ENCODE measurements around the gene C17orf107. TPM values are rescaled to one million over a fixed set of nuclear protein-coding genes. Genes with fewer than 3 reads are reported as not detected.

Gene C17orf107
- total RNA-seq, 1 experiment from 2014 or later, result 2.4 TPM

GRCh38 chr17:4858882-4859260, 40.5 kb upstream of the C17orf107 start:
- H3K27ac ChIP-seq (ENCODE audit: low read length), result no peak overlapping the region
- in situ Hi-C loops (cut with HindIII; ENCODE audit: low pct_unique_long_range_greater_than_20kb, low sequenced_read_pairs) (no loop called here), intact Hi-C loops (cut with micrococcal nuclease; ENCODE audit: unreplicated experiment) (no loop called here)
- no peak for DNase-seq (ENCODE audit: low read depth, low spot score)
- H3K9me3 ChIP-seq (ENCODE audit: control insufficient read depth, insufficient read depth, low read depth, low read length), result no peaks in the 10 kb centered on the region
- no peaks in the 10 kb centered on the region for H3K27me3 ChIP-seq (ENCODE audit: control insufficient read depth, insufficient read depth, low read length)
- TF ChIP-seq SIN3A (IDR thresholded peaks at IDR 0.05; ENCODE audit: borderline replicate concordance, insufficient read depth, low read depth, low read length) (no peak), POLR2AphosphoS5 (IDR thresholded peaks at IDR 0.05; ENCODE audit: low read depth, low read length) (no peak), REST (IDR thresholded peaks at IDR 0.05; ENCODE audit: insufficient read depth in 1 of 2, low read depth in 2 of 2, low read length in 1 of 2) (no peak), TCF7L2 (IDR thresholded peaks at IDR 0.05; ENCODE audit: low read depth, low read length) (no peak), CTCF (IDR thresholded peaks at IDR 0.05) (no peak)
- no peaks in the 10 kb centered on the region for H3K36me3 ChIP-seq (ENCODE audit: control insufficient read depth, insufficient read depth, low read length)
- ChIA-PET CTCF (no interaction called here), POLR2A (no interaction called here)
- H3K4me1 ChIP-seq (ENCODE audit: control insufficient read depth, insufficient read depth, low read length), result no peaks in the 10 kb centered on the region; the same call in 1 of the 2 replicates
- no peak overlapping the region for H3K4me3 ChIP-seq (ENCODE audit: low read depth in 2 of 2, low read length in 2 of 2)
- BruUV-seq (replicated peaks), result no TSS peak
- ATAC-seq, result no peak; the same call in 1 of the 2 replicates

- BruUV-seq (replicated peaks), result no TSS peak
- no peaks in the 10 kb centered on the region; the same call in 1 of the 2 replicates for H3K4me1 ChIP-seq (ENCODE audit: control insufficient read depth, insufficient read depth, low read length)
- POLR2A ChIA-PET, result no interaction called here
- H3K4me3 ChIP-seq (ENCODE audit: low read depth in 2 of 2, low read length in 2 of 2), result no peak overlapping the region
- H3K27me3 ChIP-seq (ENCODE audit: control insufficient read depth, insufficient read depth, low read length), result no peaks in the 10 kb centered on the region
- ATAC-seq (no peak), DNase-seq (ENCODE audit: low read depth, low spot score) (no peak)
- no peaks in the 10 kb centered on the region for H3K9me3 ChIP-seq (ENCODE audit: control insufficient read depth, insufficient read depth, low read depth, low read length)
- TF ChIP-seq CTCF (IDR thresholded peaks at IDR 0.05) (no peak), SIN3A (IDR thresholded peaks at IDR 0.05; ENCODE audit: borderline replicate concordance, insufficient read depth, low read depth, low read length) (no peak), REST (IDR thresholded peaks at IDR 0.05; ENCODE audit: insufficient read depth in 1 of 2, low read depth in 2 of 2, low read length in 1 of 2) (no peak), POLR2AphosphoS5 (IDR thresholded peaks at IDR 0.05; ENCODE audit: low read depth, low read length) (no peak), TCF7L2 (IDR thresholded peaks at IDR 0.05; ENCODE audit: low read depth, low read length) (no peak)
- intact Hi-C loops (cut with micrococcal nuclease; ENCODE audit: unreplicated experiment), result no loop called here
- CTCF ChIA-PET, result no interaction called here
- in situ Hi-C loops (cut with HindIII; ENCODE audit: low pct_unique_long_range_greater_than_20kb, low sequenced_read_pairs), result no loop called here
- no peaks in the 10 kb centered on the region for H3K36me3 ChIP-seq (ENCODE audit: control insufficient read depth, insufficient read depth, low read length)
- H3K27ac ChIP-seq (ENCODE audit: low read length), result no peak overlapping the region
Measured at GRCh38 chr17:4859816-4860625, 39.3 kb upstream of the C17orf107 start.
